K562 (cell line): ENCODE results near the gene HSD3B7. TPM values are rescaled to one million over a fixed set of nuclear protein-coding genes. Genes with fewer than 3 reads are reported as not detected.

Source experiments
- ARID1B ChIP-seq: fragments of 450-650 bp; IDR thresholded peaks from 2 replicates; pipeline ENCODE4 v1.6.1; 2016; ENCODE audit warnings: antibody characterized with exemption, mild to moderate bottlenecking, inconsistent platforms
- CBX1 ChIP-seq: sonication (generic); IDR thresholded peaks from 2 replicates; pipeline ENCODE4 v1.6.1; 2016; ENCODE audit warnings: antibody characterized with exemption, low read depth, mild to moderate bottlenecking
- FOXA1 ChIP-seq: fragments of 450-650 bp; IDR thresholded peaks from 2 replicates; pipeline ENCODE4 v1.6.1; 2016; ENCODE audit warnings: mild to moderate bottlenecking, borderline replicate concordance
- TARDBP ChIP-seq: fragments of 450-650 bp; IDR thresholded peaks from 2 replicates; pipeline ENCODE4 v1.6.1; 2016
- TBL1XR1 ChIP-seq, 2 experiments: IDR thresholded peaks; 2 replicates each; pipeline ENCODE4 v1.6.1; 2012; ENCODE audit warnings: improper control_type of control experiment in 2 of 2, low read length in 2 of 2, mild to moderate bottlenecking in 1 of 2
- ZNF3 ChIP-seq: fragments of 250-450 bp; sonication (Bioruptor Pico); IDR thresholded peaks from 2 replicates; pipeline ENCODE4 v1.5.0; 2021; ENCODE audit warnings: mild to moderate bottlenecking, moderate library complexity
- ZNF444 ChIP-seq: fragments of 250-450 bp; sonication (Bioruptor Pico); IDR thresholded peaks from 2 replicates; pipeline ENCODE4 v1.4.0; 2020; ENCODE audit warnings: mild to moderate bottlenecking, moderate library complexity
- polyA plus RNA-seq, 8 experiments: library from polyadenylated mRNA; depleted of rRNA in 4 of 8; stranded (reverse) in 5 of 8; unstranded in 3 of 8; fragments of >200 nt; fragmentation: Nextera tagmentation in 2 of 8; fragmentation: Illumina TruSeq in 1 of 8; extraction: Ambion mirVana in 2 of 8; extraction: Trizol in 1 of 8; gene quantifications; 2 replicates each; pipeline versions ENCODE4 v1.2.1 to v1.2.3, GENCODE V29; 2011 to 2014; ENCODE audit warnings: inconsistent platforms in 1 of 8, missing spikeins in 1 of 8
- total RNA-seq, 7 experiments: library from RNA; depleted of rRNA in 6 of 7; stranded (reverse); fragments of >200 nt in 6 of 7; fragmentation: Illumina TruSeq in 2 of 7; extraction: Trizol in 2 of 7; gene quantifications; 2 replicates each; pipeline versions ENCODE4 v1.2.1 to v1.2.3, GENCODE V29; 2011 to 2021; ENCODE audit warnings: low replicate concordance in 1 of 7
- TF ChIP-seq, protein P1 (sequence below): IDR thresholded peaks from 2 replicates; pipeline ENCODE4 v1.6.1; 2012; ENCODE audit warnings: low read depth, low read length, improper control_type of control experiment, borderline replicate concordance
- TF ChIP-seq, protein P2 (sequence below): sonication (generic); formaldehyde crosslinking; IDR thresholded peaks from 2 replicates; pipeline ENCODE4 v1.8.0; 2023; ENCODE audit warnings: mild to moderate bottlenecking, missing genetic modification reagents
- TF ChIP-seq, protein P3 (sequence below): sonication (generic); formaldehyde crosslinking; IDR thresholded peaks from 2 replicates; pipeline ENCODE4 v1.8.1; 2023; ENCODE audit warnings: mild to moderate bottlenecking, missing genetic modification reagents
- TF ChIP-seq, protein P4 (sequence below): sonication (generic); formaldehyde crosslinking; IDR thresholded peaks from 2 replicates; pipeline ENCODE4 v1.8.0; 2022; ENCODE audit warnings: mild to moderate bottlenecking, missing genetic modification reagents
- TF ChIP-seq, protein P5 (sequence below), 2 experiments: fragments of 450-650 bp; conservative IDR thresholded peaks; 2 replicates each; pipeline ENCODE4 v1.6.1; 2017; ENCODE audit warnings: mild to moderate bottlenecking in 2 of 2, moderate library complexity in 2 of 2

Gene HSD3B7
- total and polyA plus RNA-seq, 9 of the 15 experiments (the other 6 are each of a cell fraction or from before 2014, with no cell fraction given), result 5.4 to 49.1 (median 23.0) TPM

DNA sequence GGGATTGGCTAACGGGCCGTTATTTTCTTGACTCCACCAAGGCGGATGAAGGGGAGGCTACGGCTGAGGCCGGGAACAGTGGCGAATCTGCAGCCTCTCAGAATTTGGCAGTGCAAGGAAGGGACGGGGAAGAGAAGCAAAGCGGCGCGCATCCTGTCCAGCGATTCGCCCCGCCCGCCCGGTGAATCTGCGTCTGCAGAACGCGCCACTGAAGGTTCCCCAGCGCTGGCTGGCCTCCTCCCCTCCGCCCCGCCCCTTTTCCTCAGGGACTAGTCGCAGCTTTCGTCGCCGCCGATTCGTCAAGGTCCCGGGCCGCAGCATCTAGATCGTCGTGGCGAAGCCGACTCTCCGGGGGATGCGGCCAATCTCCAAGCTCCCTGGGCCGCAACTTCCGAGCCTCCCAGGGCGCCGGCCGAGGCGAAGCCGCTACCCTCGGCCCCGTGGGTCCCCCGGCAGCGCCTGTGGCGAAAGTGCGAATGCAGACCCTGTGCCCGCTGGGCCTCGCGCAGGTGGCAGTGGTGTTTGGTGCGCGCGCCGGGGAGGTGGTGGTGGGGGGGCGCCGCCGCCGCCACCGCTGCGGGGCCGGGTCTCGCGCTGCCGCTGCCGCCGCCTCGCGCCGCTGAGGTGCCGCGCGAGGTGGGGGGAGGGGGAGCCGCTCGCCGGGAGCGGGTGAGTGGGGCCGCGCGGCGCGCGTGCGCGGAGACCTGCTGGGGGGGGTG lies 27.4 kb upstream of the HSD3B7 start, which contains the start of gene SETD1A (continued):
- TF ChIP-seq, protein P1, sequence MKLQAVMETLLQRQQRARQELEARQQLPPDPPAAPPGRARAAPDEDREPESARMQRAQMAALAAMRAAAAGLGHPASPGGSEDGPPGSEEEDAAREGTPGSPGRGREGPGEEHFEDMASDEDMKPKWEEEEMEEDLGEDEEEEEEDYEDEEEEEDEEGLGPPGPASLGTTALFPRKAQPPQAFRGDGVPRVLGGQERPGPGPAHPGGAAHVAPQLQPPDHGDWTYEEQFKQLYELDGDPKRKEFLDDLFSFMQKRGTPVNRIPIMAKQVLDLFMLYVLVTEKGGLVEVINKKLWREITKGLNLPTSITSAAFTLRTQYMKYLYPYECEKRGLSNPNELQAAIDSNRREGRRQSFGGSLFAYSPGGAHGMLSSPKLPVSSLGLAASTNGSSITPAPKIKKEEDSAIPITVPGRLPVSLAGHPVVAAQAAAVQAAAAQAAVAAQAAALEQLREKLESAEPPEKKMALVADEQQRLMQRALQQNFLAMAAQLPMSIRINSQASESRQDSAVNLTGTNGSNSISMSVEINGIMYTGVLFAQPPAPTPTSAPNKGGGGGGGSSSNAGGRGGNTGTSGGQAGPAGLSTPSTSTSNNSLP, result no peak
- TF ChIP-seq, protein P2, sequence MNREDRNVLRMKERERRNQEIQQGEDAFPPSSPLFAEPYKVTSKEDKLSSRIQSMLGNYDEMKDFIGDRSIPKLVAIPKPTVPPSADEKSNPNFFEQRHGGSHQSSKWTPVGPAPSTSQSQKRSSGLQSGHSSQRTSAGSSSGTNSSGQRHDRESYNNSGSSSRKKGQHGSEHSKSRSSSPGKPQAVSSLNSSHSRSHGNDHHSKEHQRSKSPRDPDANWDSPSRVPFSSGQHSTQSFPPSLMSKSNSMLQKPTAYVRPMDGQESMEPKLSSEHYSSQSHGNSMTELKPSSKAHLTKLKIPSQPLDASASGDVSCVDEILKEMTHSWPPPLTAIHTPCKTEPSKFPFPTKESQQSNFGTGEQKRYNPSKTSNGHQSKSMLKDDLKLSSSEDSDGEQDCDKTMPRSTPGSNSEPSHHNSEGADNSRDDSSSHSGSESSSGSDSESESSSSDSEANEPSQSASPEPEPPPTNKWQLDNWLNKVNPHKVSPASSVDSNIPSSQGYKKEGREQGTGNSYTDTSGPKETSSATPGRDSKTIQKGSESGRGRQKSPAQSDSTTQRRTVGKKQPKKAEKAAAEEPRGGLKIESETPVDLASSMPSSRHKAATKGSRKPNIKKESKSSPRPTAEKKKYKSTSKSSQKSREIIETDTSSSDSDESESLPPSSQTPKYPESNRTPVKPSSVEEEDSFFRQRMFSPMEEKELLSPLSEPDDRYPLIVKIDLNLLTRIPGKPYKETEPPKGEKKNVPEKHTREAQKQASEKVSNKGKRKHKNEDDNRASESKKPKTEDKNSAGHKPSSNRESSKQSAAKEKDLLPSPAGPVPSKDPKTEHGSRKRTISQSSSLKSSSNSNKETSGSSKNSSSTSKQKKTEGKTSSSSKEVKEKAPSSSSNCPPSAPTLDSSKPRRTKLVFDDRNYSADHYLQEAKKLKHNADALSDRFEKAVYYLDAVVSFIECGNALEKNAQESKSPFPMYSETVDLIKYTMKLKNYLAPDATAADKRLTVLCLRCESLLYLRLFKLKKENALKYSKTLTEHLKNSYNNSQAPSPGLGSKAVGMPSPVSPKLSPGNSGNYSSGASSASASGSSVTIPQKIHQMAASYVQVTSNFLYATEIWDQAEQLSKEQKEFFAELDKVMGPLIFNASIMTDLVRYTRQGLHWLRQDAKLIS (CRISPR knock-in tag), result 0 out of 2 replicates have a peak, but pooled peaks have one; percentile 78
- TF ChIP-seq ZNF3 (CRISPR knock-in tag), result no peak
- TF ChIP-seq, protein P3, sequence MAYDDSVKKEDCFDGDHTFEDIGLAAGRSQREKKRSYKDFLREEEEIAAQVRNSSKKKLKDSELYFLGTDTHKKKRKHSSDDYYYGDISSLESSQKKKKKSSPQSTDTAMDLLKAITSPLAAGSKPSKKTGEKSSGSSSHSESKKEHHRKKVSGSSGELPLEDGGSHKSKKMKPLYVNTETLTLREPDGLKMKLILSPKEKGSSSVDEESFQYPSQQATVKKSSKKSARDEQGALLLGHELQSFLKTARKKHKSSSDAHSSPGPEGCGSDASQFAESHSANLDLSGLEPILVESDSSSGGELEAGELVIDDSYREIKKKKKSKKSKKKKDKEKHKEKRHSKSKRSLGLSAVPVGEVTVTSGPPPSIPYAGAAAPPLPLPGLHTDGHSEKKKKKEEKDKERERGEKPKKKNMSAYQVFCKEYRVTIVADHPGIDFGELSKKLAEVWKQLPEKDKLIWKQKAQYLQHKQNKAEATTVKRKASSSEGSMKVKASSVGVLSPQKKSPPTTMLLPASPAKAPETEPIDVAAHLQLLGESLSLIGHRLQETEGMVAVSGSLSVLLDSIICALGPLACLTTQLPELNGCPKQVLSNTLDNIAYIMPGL (CRISPR knock-in tag), result peak; percentile 90; the same call in 1 of the 2 replicates
- TF ChIP-seq, protein P4, sequence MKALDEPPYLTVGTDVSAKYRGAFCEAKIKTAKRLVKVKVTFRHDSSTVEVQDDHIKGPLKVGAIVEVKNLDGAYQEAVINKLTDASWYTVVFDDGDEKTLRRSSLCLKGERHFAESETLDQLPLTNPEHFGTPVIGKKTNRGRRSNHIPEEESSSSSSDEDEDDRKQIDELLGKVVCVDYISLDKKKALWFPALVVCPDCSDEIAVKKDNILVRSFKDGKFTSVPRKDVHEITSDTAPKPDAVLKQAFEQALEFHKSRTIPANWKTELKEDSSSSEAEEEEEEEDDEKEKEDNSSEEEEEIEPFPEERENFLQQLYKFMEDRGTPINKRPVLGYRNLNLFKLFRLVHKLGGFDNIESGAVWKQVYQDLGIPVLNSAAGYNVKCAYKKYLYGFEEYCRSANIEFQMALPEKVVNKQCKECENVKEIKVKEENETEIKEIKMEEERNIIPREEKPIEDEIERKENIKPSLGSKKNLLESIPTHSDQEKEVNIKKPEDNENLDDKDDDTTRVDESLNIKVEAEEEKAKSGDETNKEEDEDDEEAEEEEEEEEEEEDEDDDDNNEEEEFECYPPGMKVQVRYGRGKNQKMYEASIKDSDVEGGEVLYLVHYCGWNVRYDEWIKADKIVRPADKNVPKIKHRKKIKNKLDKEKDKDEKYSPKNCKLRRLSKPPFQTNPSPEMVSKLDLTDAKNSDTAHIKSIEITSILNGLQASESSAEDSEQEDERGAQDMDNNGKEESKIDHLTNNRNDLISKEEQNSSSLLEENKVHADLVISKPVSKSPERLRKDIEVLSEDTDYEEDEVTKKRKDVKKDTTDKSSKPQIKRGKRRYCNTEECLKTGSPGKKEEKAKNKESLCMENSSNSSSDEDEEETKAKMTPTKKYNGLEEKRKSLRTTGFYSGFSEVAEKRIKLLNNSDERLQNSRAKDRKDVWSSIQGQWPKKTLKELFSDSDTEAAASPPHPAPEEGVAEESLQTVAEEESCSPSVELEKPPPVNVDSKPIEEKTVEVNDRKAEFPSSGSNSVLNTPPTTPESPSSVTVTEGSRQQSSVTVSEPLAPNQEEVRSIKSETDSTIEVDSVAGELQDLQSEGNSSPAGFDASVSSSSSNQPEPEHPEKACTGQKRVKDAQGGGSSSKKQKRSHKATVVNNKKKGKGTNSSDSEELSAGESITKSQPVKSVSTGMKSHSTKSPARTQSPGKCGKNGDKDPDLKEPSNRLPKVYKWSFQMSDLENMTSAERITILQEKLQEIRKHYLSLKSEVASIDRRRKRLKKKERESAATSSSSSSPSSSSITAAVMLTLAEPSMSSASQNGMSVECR (CRISPR knock-in tag), result peak; percentile 94
- no peak for TF ChIP-seq ZNF444 (CRISPR knock-in tag)
- TF ChIP-seq TARDBP, result no peak
- TF ChIP-seq ARID1B, result no peak; the same call in 1 of the 2 replicates
- no peak for TF ChIP-seq FOXA1
- TF ChIP-seq TBL1XR1 (IDR thresholded peaks at IDR 0.05; ENCODE audit: low read length in 2 of 2), result no peak
- TF ChIP-seq, protein P5, sequence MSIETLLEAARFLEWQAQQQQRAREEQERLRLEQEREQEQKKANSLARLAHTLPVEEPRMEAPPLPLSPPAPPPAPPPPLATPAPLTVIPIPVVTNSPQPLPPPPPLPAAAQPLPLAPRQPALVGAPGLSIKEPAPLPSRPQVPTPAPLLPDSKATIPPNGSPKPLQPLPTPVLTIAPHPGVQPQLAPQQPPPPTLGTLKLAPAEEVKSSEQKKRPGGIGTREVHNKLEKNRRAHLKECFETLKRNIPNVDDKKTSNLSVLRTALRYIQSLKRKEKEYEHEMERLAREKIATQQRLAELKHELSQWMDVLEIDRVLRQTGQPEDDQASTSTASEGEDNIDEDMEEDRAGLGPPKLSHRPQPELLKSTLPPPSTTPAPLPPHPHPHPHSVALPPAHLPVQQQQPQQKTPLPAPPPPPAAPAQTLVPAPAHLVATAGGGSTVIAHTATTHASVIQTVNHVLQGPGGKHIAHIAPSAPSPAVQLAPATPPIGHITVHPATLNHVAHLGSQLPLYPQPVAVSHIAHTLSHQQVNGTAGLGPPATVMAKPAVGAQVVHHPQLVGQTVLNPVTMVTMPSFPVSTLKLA (conservative IDR thresholded peaks at IDR 0.05), result peak; percentile 96 to 98
- peak; percentile 50; the same call in 1 of the 2 replicates for TF ChIP-seq CBX1
